ENCODE measurements around the gene PAAF1.

PAAF1 gene

DNA sequence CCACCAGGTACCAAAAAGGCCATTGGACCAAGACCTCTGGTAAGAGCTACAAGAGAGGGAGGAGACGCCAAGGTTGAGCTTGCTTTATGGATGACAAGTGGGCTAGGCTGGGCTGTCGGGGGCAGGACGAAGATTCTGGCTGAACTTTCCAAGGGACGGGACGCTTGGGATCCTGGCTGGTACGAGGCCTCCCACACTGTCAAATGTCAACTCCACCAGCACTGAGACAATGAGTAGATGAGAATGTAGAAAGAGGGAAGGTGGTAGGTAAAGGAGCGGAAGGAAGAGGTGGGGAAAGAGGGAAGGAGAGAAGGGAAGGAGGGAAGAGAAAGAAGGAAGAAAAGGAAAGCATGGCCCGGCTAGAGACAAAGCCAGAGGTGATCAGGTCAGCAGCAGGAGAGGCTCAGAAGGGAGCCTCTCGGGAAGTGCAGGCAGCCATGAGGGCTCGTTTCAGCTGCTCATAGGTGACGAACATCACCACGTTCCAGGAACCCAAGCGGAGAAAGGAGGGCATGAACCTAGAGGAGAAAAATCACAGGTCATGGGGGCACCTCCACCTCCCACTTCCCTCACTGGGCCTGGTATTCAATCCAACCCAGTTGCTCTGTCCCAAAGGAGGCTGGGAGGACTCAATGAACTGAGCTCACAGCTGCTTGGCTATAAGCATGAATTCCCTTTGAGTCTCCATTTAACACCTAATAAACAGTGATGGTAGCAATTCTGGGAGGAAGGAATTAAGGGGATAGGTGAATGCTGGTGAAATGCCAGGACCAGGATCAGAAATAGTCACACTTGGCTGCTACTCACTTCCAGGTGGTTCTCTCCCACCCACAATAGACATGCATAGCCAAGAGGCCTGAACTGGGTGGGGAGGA, 98.0 kb downstream of the PAAF1 start:
- Histone ChIP-seq H3K18ac (ENCODE audit: low read length) (no peak overlapping the region), H3K4me2 (ENCODE audit: low read length) (no peak overlapping the region)
- 100% methylated on average over 1 of the region's 13 CpGs for WGBS (ENCODE audit: extremely low coverage, insufficient coverage, insufficient read length)

DNA sequence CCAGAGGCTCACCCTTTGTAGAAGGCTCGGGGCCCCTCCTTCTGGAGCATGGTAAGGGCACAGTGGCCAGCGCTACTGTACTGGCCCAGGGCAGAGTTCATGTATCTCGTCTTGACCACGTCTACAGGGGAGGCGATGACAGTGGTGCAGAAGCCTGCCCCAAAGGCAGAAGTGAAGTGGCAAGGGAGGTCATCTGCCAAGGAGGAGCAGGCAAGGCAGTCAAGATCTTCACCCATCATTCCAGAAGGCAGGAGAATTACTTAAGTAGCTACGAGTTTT, 98.6 kb downstream of the PAAF1 start:
- no peaks in the 10 kb centered on the region for H3K79me1 ChIP-seq (ENCODE audit: low read length)
- no peak overlapping the region for H3K23ac ChIP-seq (ENCODE audit: low read length)
- no peak for DNase-seq
- H4K91ac ChIP-seq (ENCODE audit: low read depth, low read length) = no peak overlapping the region
- no peaks in the 10 kb centered on the region for H3K27me3 ChIP-seq (ENCODE audit: insufficient read depth, low read length)
- no peak overlapping the region for H3K27ac ChIP-seq (ENCODE audit: low read depth, low read length)
- H3K14ac ChIP-seq (ENCODE audit: low read length) = no peak overlapping the region
- H4K12ac ChIP-seq (ENCODE audit: low read depth, low read length) = no peak overlapping the region
- WGBS (ENCODE audit: extremely low coverage, insufficient coverage, insufficient read length) = no CpG with 5 or more reads among the region's 6 CpGs
- no peak overlapping the region for H2AK5ac ChIP-seq (ENCODE audit: low read length)
- H4K8ac ChIP-seq (ENCODE audit: low read depth, low read length) = no peak overlapping the region
- no peak overlapping the region for H3K4me2 ChIP-seq (ENCODE audit: low read length)
- H2AFZ ChIP-seq (ENCODE audit: insufficient read depth, low read length, poor library complexity) = no peak overlapping the region
- no peak overlapping the region for H2BK120ac ChIP-seq (ENCODE audit: insufficient read depth, low read length, poor library complexity)
- H3K4ac ChIP-seq (ENCODE audit: low read depth, low read length) = no peak overlapping the region
- no peak overlapping the region for H3K9ac ChIP-seq (ENCODE audit: low read length)
- peaks cover 18 to 37% of the 10 kb centered on the region in 2 experiments for H3K36me3 ChIP-seq (ENCODE audit: control insufficient read depth in 1 of 2, insufficient read depth in 2 of 2, low read length in 2 of 2)
- H3K18ac ChIP-seq (ENCODE audit: low read length) = no peak overlapping the region
- H3K4me3 ChIP-seq (ENCODE audit: low read depth, low read length) = no peak overlapping the region
- no peak overlapping the region for H2BK12ac ChIP-seq (ENCODE audit: low read length)
- H2BK5ac ChIP-seq (ENCODE audit: low read depth, low read length, poor library complexity) = no peak overlapping the region
- H3K9me3 ChIP-seq (ENCODE audit: insufficient read depth, low read depth, low read length) = no peaks in the 10 kb centered on the region
- peaks cover 0 to 5% of the 10 kb centered on the region in 2 experiments for H3K4me1 ChIP-seq (ENCODE audit: control insufficient read depth in 1 of 2, insufficient read depth in 2 of 2, low read length in 2 of 2)
- no peaks in the 10 kb centered on the region for H3K79me2 ChIP-seq (ENCODE audit: control insufficient read depth, insufficient read depth, low read length, poor library complexity)

More for the DNA sequence above, 98.0 kb downstream of the PAAF1 start:
- no peak overlapping the region for H2AK5ac ChIP-seq (ENCODE audit: low read length)
- H2BK120ac ChIP-seq (ENCODE audit: insufficient read depth, low read length, poor library complexity) = no peak overlapping the region
- no peak for DNase-seq
- no peaks in the 10 kb centered on the region for H3K79me2 ChIP-seq (ENCODE audit: control insufficient read depth, insufficient read depth, low read length, poor library complexity)
- H3K4me1 ChIP-seq (ENCODE audit: control insufficient read depth in 1 of 2, insufficient read depth in 2 of 2, low read length in 2 of 2) = no peaks in the 10 kb centered on the region
- no peak overlapping the region for H3K23ac ChIP-seq (ENCODE audit: low read length)
- H3K9ac ChIP-seq (ENCODE audit: low read length) = no peak overlapping the region
- no peaks in the 10 kb centered on the region for H3K9me3 ChIP-seq (ENCODE audit: insufficient read depth, low read depth, low read length)
- no peak overlapping the region for H2BK5ac ChIP-seq (ENCODE audit: low read depth, low read length, poor library complexity)
- H3K79me1 ChIP-seq (ENCODE audit: low read length) = no peaks in the 10 kb centered on the region
- H3K14ac ChIP-seq (ENCODE audit: low read length) = no peak overlapping the region
- H3K27me3 ChIP-seq (ENCODE audit: insufficient read depth, low read length) = no peaks in the 10 kb centered on the region
- H3K36me3 ChIP-seq (ENCODE audit: control insufficient read depth in 1 of 2, insufficient read depth in 2 of 2, low read length in 2 of 2) = peaks cover 18 to 37% of the 10 kb centered on the region in 2 experiments
- no peak overlapping the region for H3K27ac ChIP-seq (ENCODE audit: low read depth, low read length)
- no peak overlapping the region for H4K91ac ChIP-seq (ENCODE audit: low read depth, low read length)
- no peak overlapping the region for H4K12ac ChIP-seq (ENCODE audit: low read depth, low read length)
- no peak overlapping the region for H4K8ac ChIP-seq (ENCODE audit: low read depth, low read length)
- no peak overlapping the region for H2AFZ ChIP-seq (ENCODE audit: insufficient read depth, low read length, poor library complexity)
- no peak overlapping the region for H3K4me3 ChIP-seq (ENCODE audit: low read depth, low read length)
- H3K4ac ChIP-seq (ENCODE audit: low read depth, low read length) = no peak overlapping the region
- H2BK12ac ChIP-seq (ENCODE audit: low read length) = no peak overlapping the region

DNA sequence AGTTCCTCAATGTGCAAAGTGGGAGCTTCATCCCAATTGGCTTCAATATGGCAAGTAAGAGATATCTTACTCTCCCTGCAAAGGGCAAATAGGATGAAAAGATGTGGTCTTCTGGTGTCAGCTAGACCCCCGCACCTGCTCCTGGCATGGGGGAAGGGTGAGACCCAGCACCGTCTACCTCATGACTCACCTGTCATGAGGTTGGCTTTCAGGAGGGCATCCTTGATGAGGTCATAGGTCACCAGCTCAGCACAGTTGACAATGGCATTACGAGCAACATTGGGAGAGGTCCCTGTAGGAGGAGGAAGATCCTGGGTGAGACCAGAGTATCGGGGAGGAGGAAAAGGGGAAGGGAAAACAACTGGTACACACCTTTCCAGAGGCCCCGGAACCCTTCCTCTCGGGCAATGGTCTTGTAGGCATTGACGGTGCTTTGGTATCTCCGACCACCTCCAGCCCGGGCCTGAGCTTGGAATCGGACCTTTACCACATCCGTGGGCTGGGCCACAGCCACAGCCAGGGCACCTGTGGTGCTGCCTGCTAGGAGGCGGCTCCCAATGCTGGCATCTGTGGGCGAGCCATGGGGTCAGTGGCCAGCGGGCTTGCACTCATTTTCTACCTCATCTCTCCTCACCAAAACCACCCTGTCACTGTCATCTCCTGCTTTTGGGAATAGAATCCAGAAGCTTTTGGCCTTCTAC, 99.8 kb downstream of the PAAF1 start:
- no peak overlapping the region for H2BK5ac ChIP-seq (ENCODE audit: low read depth, low read length, poor library complexity)
- H3K23ac ChIP-seq (ENCODE audit: low read length) = no peak overlapping the region
- peaks cover 18 to 37% of the 10 kb centered on the region in 2 experiments for H3K36me3 ChIP-seq (ENCODE audit: control insufficient read depth in 1 of 2, insufficient read depth in 2 of 2, low read length in 2 of 2)
- no peak overlapping the region for H2AFZ ChIP-seq (ENCODE audit: insufficient read depth, low read length, poor library complexity)
- H4K12ac ChIP-seq (ENCODE audit: low read depth, low read length) = no peak overlapping the region
- no peaks in the 10 kb centered on the region for H3K27me3 ChIP-seq (ENCODE audit: insufficient read depth, low read length)
- WGBS (ENCODE audit: extremely low coverage, insufficient coverage, insufficient read length) = no CpG with 5 or more reads among the region's 14 CpGs
- H3K14ac ChIP-seq (ENCODE audit: low read length) = no peak overlapping the region
- no peak overlapping the region for H3K4me2 ChIP-seq (ENCODE audit: low read length)
- no peak overlapping the region for H3K4ac ChIP-seq (ENCODE audit: low read depth, low read length)
- no peak overlapping the region for H4K8ac ChIP-seq (ENCODE audit: low read depth, low read length)
- no peaks in the 10 kb centered on the region for H3K9me3 ChIP-seq (ENCODE audit: insufficient read depth, low read depth, low read length)
- no peaks in the 10 kb centered on the region for H3K79me2 ChIP-seq (ENCODE audit: control insufficient read depth, insufficient read depth, low read length, poor library complexity)
- H3K27ac ChIP-seq (ENCODE audit: low read depth, low read length) = no peak overlapping the region
- no peak overlapping the region for H3K4me3 ChIP-seq (ENCODE audit: low read depth, low read length)
- peaks cover 0 to 11% of the 10 kb centered on the region in 2 experiments for H3K4me1 ChIP-seq (ENCODE audit: control insufficient read depth in 1 of 2, insufficient read depth in 2 of 2, low read length in 2 of 2)
- H3K9ac ChIP-seq (ENCODE audit: low read length) = no peak overlapping the region
- no peak for DNase-seq
- H3K79me1 ChIP-seq (ENCODE audit: low read length) = no peaks in the 10 kb centered on the region
- no peak overlapping the region for H4K91ac ChIP-seq (ENCODE audit: low read depth, low read length)
- H3K18ac ChIP-seq (ENCODE audit: low read length) = no peak overlapping the region
- H2BK12ac ChIP-seq (ENCODE audit: low read length) = no peak overlapping the region
- H2BK120ac ChIP-seq (ENCODE audit: insufficient read depth, low read length, poor library complexity) = no peak overlapping the region
- no peak overlapping the region for H2AK5ac ChIP-seq (ENCODE audit: low read length)

DNA sequence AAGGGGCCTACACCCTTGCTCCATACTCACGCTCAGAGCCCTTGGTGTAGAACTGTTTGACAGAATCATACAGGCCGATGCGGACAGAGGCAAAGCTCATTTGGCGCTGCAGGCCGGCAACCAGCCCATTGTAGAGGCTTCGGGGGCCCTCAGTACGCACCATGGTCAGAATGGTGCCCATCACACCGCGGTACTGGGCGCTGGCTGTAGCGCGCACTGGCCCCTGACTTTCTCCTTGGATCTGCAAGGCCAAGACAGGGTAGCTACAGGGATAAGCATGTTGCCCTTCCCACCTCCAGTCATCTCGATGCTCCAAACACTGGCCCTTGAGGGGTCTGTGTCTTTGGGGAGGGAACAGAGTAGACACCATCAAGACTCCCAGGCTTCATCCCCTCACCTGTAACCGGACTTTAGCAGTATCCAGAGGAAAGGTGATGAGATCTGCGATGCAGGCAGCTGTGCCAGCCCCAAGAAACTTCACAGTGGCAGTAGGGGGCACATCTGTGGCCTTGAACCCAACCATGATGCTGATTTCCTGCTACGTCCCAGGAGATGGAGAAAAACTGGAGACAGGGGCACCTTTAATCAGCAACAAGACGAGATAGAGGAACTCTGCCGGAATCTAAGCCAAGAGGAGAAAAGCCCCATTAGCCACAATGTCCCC, 101.2 kb downstream of the PAAF1 start:
- Histone ChIP-seq H3K27me3 (ENCODE audit: insufficient read depth, low read length) (no peaks in the 10 kb centered on the region), H4K12ac (ENCODE audit: low read depth, low read length) (no peak overlapping the region), H3K9ac (ENCODE audit: low read length) (no peak overlapping the region), H3K79me1 (ENCODE audit: low read length) (peaks cover 4% of the 10 kb centered on the region), H3K4ac (ENCODE audit: low read depth, low read length) (no peak overlapping the region), H3K9me3 (ENCODE audit: insufficient read depth, low read depth, low read length) (no peaks in the 10 kb centered on the region), H2BK12ac (ENCODE audit: low read length) (no peak overlapping the region), H2AK5ac (ENCODE audit: low read length) (no peak overlapping the region), H4K8ac (ENCODE audit: low read depth, low read length) (no peak overlapping the region), H3K4me3 (ENCODE audit: low read depth, low read length) (no peak overlapping the region), H3K27ac (ENCODE audit: low read depth, low read length) (no peak overlapping the region), H3K23ac (ENCODE audit: low read length) (no peak overlapping the region), H3K4me1 (ENCODE audit: control insufficient read depth in 1 of 2, insufficient read depth in 2 of 2, low read length in 2 of 2) (peaks cover 0 to 12% of the 10 kb centered on the region in 2 experiments), H3K36me3 (ENCODE audit: control insufficient read depth in 1 of 2, insufficient read depth in 2 of 2, low read length in 2 of 2) (peaks cover 18 to 37% of the 10 kb centered on the region in 2 experiments), H3K79me2 (ENCODE audit: control insufficient read depth, insufficient read depth, low read length, poor library complexity) (peaks cover 2% of the 10 kb centered on the region), H2BK5ac (ENCODE audit: low read depth, low read length, poor library complexity) (no peak overlapping the region), H3K18ac (ENCODE audit: low read length) (no peak overlapping the region), H2BK120ac (ENCODE audit: insufficient read depth, low read length, poor library complexity) (no peak overlapping the region), H2AFZ (ENCODE audit: insufficient read depth, low read length, poor library complexity) (no peak overlapping the region), H3K14ac (ENCODE audit: low read length) (no peak overlapping the region), H4K91ac (ENCODE audit: low read depth, low read length) (no peak overlapping the region), H3K4me2 (ENCODE audit: low read length) (no peak overlapping the region)
- DNase-seq = no peak
- WGBS (ENCODE audit: extremely low coverage, insufficient coverage, insufficient read length) = no CpG with 5 or more reads among the region's 18 CpGs
